ENCODE measurements around the gene GFRA1. TPM values are rescaled to one million over a fixed set of nuclear protein-coding genes. Genes with fewer than 3 reads are reported as not detected.

The GFRA1 gene
- total and polyA plus RNA-seq, 2 of the 8 experiments (the other 6 are each of a cell fraction or from before 2014, with no cell fraction given), result 1.1 to 2.0 TPM

DNA sequence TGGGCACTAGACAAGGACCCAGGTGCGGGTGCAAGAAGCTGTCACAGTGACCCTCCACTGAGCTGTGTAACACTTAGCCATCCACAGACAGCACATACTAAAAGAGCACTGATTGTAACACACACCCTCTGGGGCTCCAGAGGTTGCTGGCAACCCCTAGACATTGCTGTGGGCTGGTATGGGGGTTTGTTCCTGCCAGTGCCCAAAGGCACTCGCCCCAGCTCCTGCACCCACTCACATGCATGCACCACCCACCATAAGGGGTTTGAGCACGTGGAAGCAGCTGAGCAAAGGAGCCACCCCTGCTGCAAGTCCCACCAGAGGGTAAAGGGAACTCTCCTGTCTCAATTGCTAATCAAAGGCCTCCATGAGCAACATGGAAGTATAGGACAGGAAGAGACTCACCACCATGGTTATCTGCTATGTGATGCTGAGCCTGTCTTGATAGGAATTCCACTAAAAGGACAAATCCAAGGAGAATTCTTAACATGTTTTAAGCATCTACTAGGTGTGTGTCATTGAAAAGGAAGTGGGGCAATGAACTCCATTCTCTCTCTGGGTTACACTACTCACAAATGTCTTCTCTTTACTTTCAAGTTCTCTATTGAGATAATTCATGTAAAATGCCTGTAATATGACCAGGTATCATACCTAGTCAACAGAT, 103.1 kb downstream of the GFRA1 start (continued):
- TF ChIP-seq, protein P1, sequence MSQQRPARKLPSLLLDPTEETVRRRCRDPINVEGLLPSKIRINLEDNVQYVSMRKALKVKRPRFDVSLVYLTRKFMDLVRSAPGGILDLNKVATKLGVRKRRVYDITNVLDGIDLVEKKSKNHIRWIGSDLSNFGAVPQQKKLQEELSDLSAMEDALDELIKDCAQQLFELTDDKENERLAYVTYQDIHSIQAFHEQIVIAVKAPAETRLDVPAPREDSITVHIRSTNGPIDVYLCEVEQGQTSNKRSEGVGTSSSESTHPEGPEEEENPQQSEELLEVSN (IDR thresholded peaks at IDR 0.05), result no peak
- TF ChIP-seq JUND (IDR thresholded peaks at IDR 0.05; ENCODE audit: low read length), result no peak
- TF ChIP-seq POU5F1 (IDR thresholded peaks at IDR 0.05; ENCODE audit: low read depth, low read length), result no peak
- TF ChIP-seq ASH2L (IDR thresholded peaks at IDR 0.05; ENCODE audit: low read length), result no peak
